Activated naive CD8-positive, alpha-beta T cell treated with anti-CD3 and anti-CD28 coated beads, Interleukin-2, amount 50 U/mL, for 16 hours (primary cell): ENCODE data around the gene CELSR1.

Source experiments
- DNase-seq: peaks from one replicate; pipeline ENCODE4 v3.0.0-alpha.2; 2020; ENCODE audit warnings: low read depth, low spot score

Gene CELSR1

DNA sequence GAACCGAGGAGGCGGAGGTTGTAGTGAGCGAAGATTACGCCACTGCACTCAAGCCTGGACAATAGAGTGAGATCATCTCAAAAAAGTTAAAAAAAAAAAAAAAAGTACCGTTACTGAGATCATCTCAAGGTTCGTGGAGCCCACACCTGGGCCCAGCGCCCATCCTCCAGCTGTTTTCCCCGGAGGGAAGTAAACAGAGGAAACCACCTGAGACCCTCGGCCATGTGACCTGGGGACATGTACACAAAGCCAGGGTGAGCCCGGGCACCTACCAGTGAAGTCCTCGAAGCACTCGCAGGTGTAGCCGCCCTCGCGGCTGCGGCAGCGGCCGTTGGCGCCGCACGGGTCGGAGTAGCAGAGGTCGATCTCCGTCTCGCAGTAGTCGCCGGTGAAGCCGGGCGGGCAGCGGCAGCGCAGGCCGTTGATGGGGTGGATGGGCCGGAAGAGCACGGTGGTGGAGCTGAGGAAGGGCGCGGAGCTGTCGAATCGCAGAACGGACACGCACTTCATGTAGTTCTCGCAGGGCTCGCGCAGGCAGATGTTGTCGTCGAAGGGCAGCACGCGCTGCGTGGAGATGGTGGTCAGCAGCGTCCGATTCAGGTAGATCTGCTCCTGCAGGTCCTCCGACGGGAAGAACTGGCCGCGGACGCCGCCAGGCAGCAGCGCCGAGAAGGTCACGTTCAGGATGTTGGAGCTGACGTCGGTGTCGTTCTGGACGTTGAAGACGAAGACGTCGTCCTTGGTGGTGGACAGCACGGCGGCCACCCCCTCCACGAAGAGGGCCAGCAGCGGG, 73.8 kb downstream of the CELSR1 start:
- DNase-seq, result no peak

DNA sequence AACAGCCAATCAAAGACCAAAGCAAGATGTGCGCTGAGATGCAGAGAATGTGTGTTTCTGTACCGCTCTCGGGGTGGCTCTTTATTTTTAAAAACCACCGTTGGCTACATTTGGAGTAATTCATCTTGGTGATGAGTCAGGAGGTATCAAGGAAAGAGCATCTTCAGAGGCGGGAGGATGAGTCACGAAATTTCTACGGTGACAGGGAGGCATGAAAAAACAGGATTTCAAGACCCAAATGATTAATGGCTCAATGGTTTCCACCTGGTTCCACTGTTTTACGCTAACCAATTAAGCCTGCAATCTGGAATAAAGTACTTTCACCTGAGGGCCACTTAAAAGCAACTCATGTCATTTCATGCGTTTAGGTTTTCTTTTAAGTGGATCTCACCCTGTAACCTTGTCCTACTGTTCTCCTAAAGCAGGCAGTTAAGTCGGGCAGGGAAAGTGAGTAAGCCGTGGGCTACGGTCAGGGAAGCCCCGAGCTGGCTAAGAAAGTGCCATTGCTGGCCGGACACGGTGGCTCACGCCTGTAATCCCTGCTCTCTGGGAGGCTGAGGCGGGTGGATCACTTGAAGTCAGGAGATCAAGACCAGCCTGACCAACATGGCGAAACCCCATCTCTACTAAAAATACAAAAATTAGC, 74.6 kb downstream of the CELSR1 start:
- DNase-seq, result no peak

DNA sequence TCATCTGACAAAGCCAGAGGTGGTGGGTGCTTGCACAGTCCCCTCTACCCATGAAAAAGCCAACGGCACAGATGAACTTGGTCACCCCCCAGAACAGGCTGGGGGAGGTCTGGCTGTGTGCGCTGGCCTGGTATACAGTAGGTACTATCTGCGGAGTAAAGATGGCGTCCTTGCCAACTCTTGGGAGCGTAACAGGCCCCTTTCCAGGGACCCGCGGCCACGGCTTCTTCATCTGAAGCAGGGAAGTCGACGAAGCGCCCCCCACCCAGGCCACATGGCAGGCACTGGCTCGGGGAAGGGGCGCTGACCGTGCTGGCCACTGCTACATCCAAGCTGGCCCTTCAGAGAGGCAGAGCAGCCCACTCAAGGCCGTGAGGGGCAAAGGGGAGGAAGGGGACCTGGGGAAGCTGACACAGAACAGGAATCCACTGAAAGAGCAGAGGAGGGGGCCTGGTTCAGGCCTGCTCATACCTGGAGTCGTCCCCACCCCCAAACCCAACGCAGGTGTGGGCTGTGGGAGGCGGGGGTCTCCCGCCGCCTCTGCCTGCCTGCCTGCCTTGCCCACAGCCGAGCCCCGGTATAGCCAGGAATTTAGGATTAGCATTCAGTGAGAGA, 75.7 kb downstream of the CELSR1 start:
- no peak for DNase-seq

DNA sequence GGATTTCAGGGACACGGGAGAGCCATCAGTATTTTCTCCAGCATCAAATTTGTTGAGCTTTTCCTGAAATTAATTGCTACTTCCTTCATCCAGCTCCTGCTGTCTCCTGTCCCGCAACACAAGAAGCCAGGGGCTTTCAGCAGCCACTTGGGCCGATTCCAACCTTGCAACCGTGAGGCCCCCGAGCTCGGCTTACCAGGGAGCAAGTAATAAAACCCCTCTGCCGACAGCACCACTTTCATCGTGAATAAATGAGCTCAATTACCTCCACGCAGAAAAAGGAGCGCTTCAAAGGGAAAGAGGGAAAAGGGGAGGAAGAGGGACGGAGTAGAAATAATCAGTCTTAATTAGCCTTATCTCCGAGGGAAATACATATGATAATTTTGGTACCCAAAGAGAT, 76.6 kb downstream of the CELSR1 start:
- DNase-seq, result no peak

DNA sequence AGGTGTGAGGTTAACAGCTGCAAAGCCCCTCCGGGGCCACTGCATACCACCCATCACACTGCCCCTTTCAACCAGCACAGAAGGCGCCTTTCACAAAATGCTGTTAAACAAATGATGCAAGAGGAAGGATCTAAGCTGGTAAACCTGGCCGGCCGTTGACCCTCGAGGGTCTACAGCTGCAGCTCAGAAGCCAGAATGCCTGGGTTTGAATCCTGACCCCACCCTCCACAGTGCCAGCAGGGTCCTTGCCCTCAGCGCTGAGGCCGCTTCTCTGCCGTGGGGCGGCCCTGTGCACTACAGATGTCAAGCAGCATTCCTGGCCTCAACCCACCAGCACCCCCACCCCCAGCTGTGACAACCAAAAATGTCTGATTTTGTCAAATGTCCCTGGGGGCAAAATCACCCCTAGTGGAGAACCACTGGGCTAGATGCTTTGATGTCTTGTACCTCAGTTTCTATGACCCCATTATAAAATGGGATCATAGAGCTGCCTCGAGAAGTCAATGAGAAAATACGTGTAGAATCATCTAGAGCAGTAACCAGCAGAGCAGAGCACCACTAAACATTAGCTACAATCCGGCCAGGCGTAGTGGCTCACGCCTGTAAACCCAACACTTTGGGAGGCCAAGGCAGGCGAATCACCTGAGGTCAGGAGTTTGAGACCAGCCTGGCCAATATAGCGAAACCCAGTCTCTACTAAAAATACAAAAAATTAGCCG, 77.9 kb downstream of the CELSR1 start:
- no peak for DNase-seq

DNA sequence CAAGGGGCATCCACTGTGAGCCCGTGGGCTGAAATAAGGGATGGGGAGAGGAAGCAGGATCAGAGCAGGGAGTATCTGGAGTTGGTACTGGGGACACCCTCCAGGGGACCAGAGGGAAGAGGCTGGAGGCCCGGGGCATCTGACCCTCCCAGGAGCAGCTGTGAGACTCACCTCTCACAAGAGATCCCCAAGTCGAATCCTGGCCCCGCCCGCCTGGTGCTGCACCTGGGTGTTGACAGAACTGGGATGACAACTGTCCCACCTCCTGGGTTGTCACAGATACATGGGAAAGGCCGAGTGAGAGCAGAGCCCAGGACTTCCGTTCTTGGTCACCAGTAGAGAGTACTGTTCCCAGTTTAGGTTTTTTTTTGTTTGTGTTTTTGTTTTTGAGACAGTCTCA, 78.9 kb downstream of the CELSR1 start:
- no peak for DNase-seq

DNA sequence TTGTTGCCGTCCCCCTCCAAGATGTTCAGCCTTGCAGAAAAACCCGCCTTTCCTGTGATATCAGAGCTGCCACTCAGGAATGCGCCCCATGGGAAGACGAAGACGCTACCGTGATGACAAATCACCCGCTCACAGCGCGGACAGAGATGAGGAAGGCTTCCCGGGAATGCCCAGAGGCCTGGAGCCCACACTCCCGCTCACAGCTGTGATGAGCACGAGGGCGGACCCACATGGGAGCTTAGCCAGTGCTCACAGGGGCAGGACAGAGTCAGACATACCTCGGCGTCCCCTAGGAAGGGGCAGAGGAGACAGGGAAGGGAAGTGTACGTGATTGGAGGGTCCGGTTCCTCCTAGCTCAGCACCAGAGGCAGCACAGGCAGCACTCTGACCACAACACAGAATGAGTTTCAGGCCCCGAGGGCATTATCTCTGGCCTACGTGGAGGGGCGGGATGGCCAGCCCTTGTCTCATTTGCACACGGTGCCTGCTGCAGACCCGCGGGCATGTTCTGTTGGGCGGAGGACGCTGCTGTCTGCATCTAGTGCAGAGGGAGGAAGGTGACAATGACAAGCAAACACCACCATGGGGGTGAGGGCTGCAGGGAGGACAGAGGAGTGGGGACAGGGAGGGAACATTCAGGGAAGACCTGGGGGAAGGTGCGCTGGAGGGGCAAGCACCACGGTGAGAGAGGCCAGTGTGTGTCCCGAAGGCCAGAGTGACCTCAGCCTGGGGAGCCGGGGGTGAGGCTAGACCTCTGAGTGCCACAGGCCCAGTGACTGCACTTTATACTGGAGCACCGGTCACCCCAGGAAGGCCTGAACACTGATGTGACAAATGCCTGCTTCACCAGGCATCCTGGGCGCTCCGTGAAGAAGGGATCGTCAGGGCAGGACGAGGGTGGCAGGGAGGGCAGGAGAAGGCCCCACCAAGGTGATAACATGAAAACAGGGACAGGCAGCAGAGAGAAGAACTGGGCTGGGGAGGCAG, 79.6 kb downstream of the CELSR1 start:
- DNase-seq, result no peak

DNA sequence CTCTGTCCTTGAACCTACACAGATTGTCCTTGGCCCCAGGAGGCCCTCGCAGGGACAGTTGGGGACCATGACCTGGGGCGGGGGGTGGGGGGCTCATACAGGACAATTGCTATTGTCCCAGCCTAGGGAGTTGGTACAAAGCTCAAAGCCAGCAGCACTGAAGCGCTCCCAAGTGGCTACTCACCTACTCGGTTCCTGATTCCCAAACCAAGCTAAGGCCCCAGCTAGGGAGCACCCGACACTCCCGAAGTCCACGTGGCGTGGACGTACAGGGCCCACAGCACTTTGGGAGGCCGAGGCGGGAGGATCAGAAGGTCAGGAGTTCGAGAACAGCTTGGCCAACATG, 80.6 kb downstream of the CELSR1 start:
- no peak for DNase-seq

DNA sequence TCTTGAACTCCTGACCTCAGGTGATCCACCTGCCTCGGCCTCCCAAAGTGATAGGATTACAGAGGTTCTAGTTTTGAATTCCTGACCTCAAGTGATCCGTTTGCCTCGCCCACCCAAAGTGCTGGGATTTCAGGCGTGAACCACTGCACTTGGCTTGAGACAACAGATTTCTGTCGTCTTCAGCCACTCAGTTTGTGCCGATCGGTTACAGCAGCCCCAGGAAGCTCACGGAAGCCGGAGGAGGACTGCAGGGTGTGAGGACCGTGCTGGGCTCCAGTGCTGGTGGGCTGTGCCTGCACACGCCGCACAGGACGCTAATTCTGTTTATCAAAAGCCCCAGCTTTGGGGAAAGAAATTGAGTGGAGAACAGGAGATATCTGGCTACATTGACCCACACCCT, 82.0 kb downstream of the CELSR1 start:
- no peak for DNase-seq

DNA sequence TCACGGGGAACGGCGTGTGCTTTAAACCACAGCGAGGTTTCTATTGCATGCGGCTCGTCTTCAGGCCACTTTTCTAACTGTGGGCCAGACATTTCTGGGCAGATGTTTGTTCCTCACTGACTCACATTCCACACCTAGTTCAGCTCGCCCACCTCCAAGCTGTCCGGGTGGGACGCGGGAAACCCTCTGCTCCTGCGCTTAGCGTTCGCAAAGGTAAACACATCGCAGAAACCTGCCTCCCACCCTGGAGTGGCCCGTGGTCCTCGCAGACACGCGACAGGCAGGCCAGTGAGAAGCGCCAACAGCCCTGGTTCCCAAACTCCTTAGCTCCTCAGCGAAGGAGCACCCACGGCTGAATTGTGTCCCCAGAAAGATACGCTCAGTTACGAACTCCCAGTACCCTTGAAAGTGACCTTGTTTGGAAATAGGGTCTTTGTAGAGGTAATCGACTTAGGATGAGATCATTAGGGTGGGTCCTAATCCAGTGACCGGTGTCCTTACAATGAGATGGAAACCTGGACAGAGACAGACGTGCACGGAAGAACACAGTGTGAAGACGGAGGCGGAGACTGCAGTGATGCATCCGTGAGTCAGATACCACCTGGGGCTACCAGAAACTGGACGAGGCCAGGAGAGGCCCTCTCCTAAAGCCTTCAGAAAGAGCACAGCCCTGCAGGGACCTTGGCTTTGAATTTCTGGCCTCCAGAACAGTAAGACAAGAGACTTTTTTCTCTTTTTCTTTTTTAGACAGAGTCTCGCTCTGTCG, 82.7 kb downstream of the CELSR1 start:
- DNase-seq, result no peak

DNA sequence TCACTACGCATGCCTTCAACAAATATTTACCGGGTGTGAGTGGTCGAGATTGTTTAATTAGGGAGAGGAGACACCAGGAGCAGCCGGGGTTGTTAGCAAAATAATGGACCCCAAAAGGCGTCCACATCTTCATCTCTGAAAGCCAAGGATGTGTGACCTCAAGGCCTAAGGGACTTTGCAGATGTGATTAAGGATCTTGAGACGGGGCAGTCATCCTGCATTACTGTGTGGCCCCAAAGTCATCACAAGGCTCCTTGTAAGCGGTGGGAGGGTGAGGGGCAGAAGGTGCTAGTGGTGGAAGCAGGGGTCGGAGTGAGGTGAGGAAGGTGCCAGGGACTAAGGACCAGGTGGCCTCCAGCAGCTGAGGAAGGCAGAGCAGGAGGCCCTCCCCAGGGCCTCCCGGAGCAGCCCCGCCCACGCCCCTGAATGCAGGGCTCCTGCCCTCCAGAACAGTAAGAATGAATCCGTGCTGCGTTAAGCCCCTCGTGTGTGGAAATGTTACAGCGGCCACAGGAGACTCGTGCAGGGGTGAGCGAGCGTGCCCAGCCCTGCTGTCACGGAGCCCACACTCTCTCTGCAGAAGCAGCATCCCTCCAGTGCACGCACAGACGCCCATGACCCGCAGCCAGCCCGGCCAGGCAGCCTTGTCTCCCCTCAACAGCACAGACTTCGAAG, 83.5 kb downstream of the CELSR1 start:
- no peak for DNase-seq

DNA sequence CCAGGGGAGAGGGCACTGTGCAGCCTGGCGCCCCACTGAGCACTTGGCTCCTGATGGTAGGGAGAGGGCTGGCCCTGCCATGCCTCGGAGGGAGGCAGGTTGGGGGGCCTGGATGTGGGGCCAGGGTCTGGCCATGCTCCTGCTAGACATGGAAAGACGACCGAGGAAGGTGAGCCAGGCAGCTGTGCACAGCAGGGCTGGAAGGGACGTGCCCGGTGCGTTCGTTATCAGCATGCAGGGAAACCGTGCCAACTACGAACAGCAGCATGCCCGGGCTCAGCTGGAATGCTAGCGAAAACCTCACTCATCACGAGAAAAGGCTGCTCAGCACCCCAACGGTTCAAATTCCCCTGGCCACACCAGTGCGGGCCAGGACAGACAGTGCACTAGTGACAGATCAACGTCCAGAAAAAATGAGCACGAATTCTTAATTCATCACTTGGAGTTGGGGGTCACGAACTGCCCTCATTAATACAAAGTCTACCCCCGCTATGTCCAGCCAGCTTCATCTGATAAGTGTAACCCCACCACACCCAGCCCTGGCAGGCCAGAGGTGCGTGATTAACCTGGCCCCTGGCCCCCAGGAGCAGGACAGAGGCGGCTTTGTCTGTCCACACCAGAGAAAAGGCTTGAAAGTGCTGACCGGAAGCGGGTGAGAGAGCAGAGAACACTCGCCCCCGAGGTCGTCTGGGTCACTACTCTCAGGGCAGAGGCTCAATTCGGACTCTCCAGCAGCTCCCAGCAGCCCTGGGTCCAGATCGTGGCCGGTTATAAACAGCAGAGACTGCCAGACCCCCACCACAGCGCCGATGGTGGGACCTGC, 84.2 kb downstream of the CELSR1 start:
- no peak for DNase-seq

DNA sequence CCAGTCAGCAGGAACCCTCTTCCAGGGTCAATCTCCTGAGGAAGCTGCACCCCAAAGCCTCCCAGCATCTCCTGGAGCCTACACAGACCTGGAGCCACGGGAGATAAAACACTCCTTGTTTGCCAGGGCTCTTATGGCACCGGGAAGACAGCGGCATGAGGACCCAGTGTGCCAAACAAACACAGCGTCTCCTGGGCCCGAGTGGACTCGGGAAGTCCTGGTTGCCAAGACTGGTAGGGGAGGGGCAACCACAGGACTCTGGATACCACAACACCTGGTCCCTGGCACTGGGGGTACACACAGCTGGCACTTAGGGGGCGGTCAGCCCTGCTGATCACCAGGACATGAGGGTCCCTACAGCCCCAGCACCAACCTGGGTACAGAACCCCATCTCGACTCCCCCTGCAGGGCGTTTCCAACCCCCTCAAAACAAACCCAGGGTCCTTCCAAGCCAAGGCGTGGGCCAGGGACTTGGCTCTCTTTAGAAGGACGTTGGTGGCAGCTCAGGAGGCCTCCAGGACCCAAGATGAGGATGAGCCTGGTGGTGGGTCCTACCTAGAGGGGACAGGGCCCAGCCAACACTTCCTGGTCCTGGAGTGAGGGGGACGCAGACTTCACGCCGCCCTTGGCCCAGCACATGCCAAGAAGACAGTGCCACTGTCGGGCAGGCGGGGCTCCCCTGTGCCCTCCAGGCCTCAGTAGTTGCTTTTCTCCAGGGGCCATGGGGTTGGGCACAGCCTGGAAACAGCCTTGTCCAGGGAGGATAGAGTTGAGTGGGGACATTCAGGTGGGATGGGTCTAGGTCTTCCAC, 85.0 kb downstream of the CELSR1 start:
- no peak for DNase-seq

DNA sequence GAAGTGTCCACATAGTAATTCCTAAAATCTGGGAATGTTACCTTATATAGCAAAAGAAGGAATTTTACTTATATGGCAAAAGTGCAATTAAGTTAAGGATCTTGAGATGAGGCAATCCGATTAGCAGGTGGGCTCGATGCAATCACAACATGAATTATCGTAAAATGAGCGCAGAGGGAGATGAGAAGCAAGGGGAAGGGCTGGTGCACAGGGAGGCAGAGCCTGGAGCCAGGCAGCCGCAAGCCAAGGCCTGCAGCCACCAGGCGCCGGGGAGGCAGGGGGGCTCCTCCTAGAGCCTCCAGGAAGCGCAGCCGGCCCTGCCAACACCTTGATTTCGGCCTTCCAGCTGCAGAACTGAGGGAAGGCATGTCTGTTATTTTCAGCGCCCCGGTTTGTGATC, 85.7 kb downstream of the CELSR1 start:
- DNase-seq, result no peak

DNA sequence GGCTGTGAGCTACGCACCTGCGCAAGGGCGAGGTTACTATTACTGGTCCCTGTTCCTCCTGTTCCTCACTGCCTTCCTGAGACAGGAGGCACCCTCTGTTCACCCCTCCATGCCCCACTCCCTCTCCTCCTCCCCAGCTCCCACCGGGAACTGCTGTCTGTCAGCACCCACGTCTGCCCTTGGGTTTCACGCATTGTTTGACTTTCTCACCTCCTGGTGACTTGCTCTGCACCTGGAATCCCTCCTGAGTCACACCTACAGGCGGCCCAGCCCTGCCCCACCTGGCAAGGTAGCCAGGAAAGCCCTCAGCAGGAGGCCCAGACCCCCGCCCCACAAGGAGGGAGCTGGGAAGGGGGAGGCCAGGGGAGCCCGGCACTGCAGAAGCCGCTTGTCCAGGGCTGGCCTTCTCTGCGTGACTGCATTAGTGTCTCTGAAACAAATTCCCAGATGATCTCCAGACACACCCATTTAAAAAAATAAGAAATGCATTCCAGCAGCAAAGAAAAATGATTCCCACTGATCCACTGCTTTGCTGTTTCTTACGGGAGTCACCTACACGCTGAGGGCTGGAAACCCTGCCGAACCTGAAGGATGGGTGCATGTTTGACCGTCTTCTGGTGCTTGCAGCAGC, 86.4 kb downstream of the CELSR1 start:
- no peak for DNase-seq

DNA sequence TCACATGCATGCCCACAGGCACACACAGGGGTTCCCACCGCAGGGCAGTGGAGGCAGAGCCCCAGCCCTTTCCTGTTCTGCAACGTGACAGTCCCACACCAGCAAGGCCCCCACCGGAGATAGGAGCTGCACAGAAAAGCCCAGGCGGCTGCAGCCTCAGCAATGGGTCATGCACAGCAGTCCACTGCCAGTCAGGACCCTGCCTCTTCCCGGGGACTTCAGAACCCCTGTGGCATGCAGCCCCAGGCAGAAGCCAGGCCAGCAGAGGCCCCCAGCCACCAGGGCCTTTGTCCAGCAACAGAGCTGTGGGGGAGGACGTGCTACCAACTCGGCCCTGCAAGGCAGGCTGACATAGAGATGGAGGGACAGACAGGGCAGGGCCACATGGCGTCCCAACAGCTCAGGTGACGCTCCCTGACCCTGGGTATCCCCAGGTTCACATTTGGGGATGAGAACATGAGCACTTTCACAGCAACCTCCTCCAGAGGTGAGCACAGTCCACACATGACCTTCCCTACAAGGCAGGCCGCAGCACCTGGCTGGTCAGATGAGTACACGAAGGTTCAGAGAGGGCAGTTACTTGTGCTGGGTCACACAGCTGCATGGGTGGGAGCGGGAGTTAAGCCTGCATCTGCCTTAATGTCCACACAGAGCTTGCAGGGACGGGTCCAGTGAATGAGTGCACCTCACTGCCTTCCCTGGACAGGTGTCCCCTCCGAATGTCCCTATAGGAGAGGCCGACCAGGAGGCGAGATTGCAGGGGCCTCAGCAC, 87.3 kb downstream of the CELSR1 start:
- no peak for DNase-seq

DNA sequence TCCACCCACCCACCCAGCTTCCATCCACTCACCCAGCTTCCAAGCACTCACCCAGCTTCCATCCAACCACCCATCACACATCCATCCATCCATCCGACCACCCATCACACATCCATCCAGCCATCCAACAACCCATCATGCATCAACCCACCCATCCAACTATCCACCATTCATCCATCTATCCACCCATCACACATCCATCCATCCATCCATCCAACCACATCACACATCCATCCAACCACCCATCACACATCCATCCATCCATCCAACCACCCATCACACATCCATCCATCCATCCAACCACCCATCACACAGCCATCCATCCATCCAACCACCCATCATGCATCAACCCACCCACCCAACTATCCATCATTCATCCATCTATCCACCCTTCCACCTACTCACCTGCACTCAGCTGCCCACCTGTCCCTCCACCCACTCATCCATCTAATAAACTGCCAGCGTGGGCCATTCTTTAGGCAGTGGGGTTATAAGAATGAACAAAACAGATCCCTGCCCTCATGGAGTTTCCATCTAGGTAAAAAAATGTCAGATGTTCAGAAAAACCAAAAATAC, 88.2 kb downstream of the CELSR1 start:
- DNase-seq, result no peak
